GM11168 (cell line): ENCODE data around the gene SPACA6.

Source experiments
- in situ Hi-C: fragments of 300-500 bp; cut with MboI; formaldehyde crosslinking; loops from one replicate; pipeline ENCODE4 v1.12.0; 2022; ENCODE audit warnings: low sequenced_read_pairs; ENCODE audit not compliant: unreplicated experiment

Gene SPACA6

DNA sequence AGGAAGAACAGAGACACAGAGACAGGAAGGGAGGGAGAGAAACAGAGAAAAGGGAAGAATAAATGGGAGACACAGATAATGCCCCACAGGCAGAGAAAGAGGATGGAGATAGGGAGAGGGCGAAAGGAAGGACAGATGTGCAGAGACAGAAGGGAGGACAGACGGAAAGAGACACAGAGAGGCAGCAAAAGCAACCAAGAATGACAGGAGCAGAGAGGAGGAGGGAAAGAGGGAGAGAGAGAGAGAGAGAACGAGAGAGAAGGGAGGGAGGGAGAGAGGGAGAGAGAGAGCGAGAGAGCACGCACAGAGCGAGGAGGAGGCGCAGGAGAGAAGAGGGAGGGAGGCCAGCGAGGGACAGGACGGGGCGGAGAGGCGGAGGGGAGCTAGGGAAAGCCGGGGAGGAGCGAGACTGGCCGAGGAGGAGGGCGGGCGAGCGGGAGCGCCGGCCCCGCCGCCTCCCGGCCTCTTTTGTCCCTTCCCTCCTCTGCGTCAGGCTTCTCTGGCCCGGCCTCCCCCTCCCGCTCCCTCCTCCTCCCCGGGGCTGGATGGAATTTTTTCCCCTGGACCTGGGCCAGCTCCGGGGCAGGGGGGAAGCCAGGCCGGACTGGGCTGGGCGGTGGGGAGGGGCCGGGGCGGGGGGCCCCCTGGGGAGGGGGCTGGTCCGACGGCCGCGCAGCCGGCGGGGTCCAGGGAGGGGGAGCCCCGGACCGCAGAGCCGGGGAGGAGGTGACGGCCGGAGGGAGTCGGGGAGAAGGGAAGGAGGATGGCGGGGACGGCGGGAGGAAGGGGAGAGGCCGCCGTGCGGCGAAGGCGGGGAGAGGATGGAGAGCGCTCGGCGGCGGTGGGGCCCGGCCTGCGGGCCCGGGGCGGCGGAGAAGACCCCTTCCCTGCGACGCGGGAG lies 4.2 kb upstream of the SPACA6 start:
- in situ Hi-C loops: no loop called here

DNA sequence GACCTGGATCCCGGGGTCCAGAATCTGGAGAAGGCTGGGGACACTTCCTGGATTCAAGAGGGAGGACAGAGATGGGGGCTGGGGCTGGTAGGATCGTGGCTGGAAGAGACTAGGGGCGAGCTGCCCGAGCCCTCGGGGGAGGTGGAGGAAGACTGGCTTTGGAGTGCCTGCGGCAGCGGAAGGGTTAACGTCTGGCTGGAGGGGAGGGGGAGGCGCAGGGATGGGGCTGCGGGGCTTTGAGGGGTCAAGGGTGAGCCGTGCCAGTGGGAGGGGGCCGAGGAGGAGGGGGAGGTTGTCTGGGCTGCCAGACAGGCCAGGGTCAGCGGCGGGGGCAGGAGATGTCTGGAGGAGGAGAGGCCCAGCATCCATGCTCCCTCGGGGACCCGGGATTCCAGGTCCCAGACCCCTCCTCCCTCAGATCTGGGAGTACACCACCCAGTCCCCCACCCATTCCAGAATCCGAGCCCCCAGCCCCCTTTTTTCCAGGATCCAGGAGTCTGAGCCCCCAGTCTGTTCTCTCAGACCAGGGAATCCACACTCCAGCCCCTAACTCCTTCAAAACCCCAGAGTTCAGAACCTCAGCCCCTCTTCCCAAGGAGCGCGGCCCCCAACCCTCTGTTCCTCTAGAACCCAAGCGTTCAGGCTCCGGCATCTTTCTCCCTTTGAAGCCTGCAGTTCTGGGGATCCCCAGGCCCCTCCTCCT lies 3.2 kb upstream of the SPACA6 start:
- in situ Hi-C loops: no loop called here

DNA sequence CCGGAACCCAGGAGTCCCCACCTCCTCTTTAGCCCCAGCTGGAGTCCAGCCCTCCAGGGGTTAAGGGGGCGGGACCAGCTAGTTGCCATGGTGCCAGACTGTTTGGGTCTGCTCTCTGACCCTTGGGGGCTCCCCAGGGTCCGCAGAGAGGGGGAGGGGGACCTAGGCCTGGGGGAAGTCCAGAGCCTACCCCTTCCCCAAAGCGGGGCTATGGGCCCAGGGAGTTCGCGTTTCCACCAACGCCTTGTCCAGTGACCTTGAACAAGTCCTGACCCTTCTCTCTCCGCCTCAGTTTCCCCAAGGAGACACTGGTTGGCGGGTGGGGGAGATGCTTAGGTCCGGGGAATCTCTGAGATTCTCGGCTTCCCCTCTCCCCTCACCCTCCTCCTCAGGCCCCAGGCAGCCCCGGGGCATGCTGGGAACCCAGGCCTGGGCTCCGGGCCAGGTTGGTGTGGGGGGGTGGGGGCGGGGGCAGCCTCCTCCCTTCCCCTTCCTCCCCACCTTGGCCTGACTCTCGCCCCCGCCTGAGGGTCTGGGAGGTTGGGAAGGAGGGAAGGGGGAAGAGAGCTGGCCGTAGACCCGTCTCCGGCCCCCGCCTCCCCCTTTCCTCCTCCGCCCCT lies 2.6 kb upstream of the SPACA6 start:
- in situ Hi-C loops: no loop called here

DNA sequence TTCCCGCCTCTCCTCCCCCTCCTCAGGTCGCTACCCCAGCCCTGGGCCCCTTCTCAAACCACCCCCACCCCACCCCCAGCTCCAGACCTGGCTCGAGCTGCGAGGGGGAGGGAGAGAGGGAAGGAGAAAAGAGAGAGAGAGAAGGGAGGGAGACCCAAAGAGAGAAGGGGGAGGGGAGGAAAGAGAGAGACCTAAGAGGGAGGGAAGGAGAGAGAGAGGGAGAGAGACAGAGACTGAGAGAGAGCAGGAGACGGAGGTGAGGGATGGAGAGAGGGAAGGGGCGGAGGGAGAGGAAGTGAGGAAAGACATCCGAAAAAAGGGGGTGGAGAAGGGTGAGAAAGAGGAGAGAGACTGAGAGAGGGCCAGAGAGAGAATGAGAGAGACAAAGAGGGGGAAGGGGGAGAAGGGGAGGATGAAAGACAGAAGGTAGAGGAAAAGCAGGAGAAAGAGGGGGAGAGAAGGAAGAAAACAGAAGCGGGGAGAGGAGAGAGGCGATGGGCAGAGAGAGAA lies 2.0 kb upstream of the SPACA6 start:
- in situ Hi-C loops: no loop called here

DNA sequence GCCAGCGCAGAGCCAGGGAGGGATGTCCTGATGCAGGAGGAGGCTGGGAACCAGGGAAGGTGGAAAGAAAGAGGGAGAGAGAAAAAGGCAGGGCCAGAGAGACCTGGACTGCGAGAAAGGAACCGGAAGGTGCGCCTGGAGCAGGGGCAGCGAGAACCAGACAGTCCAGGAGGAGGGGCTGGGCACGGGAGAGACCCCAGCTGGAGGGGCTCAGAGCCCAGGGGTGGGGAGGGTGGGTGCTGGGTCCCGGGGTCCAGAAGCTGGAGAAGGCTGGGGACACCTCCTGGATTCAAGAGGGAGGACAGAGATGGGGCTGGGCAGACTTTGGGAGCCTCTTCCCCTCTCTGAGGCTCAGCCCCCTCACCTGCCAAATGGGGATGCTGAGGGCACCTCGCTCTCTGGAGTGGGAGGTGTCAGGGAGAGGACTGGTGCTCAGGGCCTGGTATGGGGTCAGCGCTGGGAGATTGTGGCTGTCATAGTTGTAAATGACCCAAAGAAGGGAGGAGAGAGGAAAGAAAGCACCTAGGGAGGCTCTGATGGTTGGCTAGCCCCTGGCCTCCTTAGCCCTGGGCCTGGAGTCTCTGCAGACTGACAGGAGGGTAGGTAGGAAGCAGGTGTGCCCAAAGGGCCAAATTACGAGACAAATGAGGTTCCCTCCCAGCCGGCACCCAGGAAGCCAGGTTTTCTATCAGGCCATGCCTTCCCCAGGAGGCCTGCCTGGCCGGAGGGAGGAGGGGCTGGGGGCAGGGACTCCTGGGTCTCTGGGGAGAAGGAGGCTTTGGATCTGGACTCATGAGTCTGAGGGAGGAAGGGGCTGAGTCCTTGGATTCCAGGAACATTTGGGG lies 1.3 kb upstream of the SPACA6 start:
- in situ Hi-C loops: no loop called here

DNA sequence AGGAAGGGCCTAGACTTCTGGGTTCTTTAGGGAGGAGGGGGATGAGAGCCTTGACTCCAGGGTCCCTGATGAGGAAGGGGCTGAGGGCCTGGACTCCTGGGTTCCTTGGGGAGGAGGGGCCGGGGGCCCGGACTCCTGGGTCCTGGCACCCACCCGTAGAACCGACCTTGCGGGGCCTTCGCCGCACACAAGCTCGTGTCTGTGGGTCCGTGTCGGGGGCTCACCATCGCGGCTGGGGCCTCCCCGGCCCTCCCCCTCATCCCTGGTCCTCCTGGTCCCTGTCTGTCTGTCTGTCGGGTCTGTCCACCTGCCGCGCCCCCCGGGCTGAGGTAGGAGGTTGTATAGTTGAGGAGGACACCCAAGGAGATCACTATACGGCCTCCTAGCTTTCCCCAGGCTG lies 662 bp upstream of the SPACA6 start:
- in situ Hi-C loops: no loop called here

DNA sequence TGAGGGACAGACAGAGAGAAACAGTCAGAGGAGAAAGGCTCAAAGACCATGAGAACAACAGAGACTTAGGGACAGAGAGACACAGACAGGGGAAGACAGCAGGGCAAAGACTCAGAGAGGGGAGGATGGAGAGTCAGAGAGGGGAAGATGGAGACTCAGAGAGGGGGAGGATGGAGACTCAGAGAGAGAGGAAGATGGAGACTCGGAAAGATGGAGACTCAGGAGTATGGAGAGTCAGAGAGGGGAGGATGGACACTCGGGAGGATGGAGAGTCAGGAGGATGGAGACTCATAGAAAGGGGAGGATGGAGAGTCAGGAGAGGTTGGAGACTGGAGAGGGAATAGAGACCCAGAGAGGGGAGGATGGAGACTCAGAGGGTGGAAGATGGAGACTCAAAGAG lies 689 bp downstream of the SPACA6 start:
- in situ Hi-C loops: no loop called here

DNA sequence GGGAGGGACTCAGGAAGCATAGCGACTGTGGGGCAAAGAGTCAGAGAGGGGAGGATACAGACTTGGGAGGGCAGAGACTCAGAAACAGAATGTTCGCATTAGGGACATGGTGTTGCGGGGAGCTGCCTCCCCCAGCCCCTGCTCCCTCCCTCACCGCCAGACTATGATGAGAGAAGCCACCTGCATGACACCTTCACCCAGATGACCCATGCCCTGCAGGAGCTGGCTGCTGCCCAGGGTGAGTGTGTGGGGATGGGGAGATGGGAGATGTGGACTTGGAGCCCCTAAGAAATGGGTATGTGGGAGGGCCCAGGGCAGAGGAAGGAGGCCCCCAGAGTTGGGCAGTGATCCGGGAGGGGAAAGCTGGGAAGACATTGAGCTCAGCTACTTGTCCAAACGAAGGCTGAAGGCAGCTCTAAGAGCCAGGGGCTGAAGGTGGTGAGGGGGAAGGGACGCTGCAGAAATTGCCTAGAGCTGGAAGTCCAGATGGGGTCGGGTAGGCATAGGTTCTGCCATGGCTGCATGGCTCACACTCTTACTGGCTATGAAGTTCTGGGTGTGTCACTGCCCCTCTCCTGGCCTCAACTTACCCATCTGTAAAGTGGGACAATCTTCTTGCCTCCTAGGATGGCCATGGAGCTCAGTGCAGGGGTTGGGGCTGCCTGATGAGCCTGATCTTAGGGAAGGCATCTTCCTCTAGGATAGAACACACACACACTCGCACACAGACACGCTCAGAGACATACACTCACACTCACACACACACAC lies 1.4 kb downstream of the SPACA6 start:
- in situ Hi-C loops: no loop called here

DNA sequence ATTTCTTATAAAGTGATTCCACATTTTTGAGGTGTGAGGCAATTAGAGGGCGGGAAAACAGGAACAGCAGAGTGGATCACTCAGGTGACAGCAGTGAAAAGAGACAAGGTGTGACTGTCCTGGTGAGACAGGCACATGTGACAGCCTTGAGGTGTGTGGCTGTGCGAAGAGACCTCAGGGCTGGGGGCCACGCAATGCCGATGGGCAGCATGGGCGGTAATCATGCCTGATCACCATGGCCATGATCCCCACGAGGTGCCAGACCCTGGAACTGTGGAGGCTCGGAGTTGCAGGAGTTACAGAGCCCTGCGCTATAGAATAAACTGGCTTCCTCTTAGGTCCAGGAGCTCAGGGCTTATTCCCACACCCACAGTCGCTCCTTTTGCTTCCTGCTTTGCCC lies 2.0 kb downstream of the SPACA6 start:
- in situ Hi-C loops: no loop called here

DNA sequence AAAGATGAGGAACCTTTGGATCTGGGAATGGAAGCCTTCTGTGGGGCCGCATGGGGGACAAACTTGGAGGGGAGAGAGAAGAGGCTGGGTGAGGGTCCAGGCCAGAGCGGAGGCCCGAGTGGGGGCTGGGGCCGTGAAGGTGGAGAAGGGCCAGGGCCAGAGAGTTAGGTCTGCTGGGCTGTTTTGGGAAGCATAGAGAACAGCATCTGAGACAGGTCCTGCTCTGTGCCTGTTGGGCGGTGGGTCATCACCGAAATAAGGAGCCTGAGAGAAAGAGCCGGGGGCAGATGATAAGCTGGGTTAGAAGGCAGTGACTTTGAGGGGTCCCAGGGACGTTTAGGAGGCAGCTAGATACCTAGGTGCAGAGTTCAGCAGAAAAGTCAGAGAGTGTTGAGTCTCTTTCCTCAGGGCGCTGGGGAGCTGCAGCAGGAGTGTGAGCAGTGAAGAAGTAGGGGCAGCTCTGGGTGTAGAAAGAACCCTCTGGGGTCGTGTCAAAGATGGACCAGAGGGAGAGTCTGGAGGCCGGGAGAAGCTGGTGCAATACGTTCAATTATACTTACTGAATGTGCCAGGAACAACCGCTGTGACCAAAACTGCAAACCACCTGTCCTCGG lies 2.7 kb downstream of the SPACA6 start:
- in situ Hi-C loops: no loop called here

DNA sequence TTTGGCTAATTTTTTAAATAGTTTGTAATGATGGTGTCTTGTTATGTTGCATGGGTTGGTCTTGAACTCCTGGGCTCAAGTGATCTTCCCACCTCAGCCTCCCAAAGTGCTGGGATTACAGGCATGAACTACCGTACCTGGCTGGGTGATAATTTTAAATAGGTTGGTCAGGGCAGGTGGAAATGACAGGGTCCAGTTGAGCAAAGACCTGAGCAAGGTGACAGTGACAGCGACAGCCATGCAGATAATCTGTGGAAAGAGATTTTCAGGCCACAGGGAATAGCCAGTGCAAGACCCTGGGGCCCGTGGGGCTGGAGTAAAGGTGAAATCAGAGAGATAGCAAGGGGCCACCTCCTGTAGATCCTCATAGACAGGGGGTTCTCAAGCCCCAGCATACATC lies 3.5 kb downstream of the SPACA6 start:
- in situ Hi-C loops: no loop called here

DNA sequence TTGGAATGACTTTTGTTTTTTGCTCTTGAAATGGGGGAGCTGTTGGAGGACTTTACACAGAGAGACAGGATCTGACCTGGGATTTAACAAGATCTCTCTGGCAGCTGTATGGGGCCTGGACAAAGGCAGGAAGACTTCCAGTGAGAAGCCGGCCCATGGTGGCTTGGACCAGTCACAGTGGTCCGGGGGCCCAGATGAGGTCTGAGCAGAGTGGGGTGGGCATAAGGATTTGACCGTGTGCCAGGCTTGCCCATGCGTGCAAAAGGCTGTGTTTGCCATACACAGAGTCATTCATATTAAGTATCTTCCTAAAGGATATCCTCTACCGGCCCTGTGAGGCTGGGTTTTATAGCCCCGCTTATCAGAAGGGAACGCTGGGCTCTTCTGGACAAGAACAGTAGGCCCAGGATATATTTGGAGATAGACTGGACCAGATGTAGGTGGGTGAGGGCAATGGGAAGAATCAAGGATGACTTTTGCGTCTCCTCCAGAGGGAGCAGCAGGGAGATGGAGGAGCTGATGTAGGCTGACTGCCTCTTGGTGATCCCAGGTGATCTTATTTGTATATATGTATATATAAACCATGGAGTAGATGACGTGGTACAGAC lies 4.1 kb downstream of the SPACA6 start:
- in situ Hi-C loops: no loop called here

DNA sequence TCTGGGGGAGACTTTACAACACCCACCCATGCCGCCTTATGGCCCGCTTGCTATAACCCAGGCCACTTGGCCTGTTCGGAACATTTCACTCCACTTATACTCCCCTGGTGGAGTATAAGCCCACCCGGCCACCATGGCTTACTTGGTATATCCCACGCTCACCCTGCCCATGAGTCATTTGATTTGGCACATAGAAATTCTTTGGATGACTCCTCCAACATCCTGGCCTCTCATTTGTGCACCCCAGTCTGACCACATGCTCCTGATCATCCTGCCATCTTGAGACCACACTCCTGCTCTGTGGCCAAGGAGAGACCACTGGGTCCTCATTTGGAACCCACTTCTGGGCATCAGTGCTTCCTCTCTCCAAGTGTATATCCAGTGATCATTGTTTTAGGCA lies 5.2 kb downstream of the SPACA6 start:
- in situ Hi-C loops: no loop called here

DNA sequence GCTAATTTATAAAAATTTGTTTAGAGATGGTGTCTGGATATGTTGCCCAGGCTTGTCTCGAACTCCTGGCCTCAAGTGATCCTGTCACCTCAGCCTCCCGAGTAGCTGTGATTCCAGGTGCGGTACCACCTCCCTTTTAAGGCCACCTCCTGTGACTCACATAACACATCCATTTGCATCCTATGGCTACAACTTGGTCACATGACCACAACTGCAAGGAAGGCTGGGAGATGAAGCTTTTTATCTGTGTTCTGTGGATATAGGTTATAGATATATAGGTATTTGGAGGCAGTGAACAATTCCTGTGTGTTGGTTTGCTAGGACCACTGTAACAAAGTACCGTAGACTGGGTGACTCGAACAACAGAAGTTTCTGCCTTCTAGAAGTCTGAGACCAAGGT lies 6.0 kb downstream of the SPACA6 start:
- in situ Hi-C loops: no loop called here

DNA sequence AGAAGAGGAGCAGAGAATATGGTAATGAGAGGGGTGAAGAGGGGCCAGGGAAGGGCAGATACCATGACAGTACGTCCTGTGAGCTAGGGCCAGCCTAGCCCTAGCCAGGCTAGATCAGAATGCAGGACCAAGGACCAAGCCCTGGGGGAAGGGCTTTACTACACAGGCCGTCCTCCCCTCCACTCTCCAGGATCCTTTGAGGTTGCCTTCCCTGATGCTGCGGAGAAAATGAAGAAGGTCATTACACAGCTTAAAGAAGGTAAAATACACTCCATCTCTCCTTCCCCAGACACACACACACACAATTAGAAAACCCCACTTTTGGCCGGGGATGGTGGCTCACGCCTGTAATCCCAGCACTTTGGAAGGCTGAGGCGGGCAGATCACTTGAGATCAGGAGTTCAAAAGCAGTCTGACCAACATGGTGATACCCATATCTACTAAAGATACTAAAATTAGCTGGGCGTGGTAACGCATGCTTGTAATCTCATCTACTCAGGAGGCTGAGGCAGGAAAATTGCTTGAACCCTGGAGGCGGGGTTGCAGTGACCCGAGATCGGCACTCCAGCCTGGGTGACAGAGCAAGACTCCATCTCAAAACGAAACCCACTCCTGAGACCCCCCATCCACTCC lies 8.5 kb downstream of the SPACA6 start:
- in situ Hi-C loops: no loop called here

DNA sequence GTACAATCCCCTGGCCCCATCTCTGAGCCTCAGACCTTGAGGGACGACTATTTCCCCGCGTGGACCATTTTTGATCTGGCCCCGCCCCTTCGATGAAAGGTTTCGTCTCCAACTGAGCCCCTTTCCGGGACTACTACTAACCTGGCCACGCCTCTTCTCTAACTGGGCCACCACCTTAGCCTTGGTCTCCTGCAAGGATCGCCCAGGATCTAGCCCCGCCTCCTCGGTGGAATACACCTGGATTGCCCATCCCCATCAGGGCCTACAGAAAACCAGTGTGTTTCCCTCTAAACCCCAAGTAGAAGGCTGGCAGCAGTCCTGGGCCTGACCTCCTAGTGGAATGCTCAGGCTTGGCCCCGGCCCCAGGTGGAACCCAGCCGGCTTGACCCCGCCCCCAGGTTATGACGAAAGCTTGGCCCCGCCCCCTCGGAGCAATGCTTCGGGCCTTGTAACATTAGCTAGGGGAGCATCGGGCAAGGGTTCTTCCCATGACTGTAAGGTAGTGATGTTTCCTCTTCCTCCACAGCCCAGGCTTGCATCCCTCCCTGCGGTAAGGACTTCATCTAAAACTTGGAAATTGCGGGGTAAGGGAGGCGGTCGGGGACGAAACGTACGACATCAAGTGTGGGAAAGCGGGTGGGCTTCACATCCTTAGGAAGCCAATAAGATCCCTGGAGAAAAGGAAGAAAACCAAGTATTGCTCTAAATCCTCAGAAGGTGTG lies 9.1 kb downstream of the SPACA6 start:
- in situ Hi-C loops: no loop called here

DNA sequence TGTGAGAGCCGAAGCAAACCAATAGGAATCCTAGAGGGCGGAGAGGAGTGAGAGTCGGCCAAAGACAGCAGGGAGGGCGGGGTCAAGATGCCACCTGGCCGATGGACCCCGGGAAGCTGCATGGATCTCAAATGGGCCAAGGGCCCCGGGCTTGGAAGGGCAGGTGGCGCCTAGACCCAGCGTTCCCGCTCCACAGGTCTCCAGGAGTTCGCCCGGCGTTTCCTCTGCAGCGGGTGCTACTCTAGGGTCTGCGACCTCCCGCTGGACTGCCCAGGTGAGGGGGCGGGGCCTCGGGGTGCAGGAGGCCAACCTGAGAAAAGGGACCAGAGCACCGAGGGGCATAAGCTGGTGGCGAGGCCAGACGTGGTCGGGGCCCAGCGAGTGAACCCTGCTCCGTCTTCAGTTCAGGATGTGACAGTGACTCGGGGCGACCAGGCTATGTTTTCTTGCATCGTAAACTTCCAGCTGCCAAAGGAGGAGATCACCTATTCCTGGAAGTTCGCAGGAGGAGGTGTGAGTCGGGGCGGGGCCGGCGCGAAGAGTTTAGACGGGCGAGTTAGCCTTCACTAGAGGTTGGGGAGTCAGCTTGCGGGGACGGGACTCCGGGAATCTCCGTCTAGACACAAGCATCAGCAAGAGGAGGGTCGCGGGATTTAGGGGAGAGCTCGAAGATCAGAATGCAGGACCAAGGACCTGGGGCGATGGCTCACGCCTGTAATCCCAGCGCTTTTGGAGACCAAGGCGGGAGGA lies 9.9 kb downstream of the SPACA6 start:
- in situ Hi-C loops: no loop called here
